Trophoblast cell (in vitro differentiated cells and primary cell): ENCODE data around the gene PPFIBP2.

ENCODE experiments used
- DNase-seq, 2 donors: peaks; one replicate each; pipeline ENCODE4 v3.0.0-alpha.2; 2016
- H2AFZ ChIP-seq: 2 replicates; pipeline ENCODE4 v1.6.1; 2013; ENCODE audit warnings: low read length, moderate library complexity, mild to moderate bottlenecking; ENCODE audit not compliant: insufficient read depth, poor library complexity
- H2AK5ac ChIP-seq: 2 replicates; pipeline ENCODE4 v1.6.1; 2013; ENCODE audit warnings: mild to moderate bottlenecking, low read length
- H2BK120ac ChIP-seq: 2 replicates; pipeline ENCODE4 v1.6.1; 2013; ENCODE audit warnings: low read length, mild to moderate bottlenecking, moderate library complexity; ENCODE audit not compliant: insufficient read depth, poor library complexity
- H2BK12ac ChIP-seq: 2 replicates; pipeline ENCODE4 v1.6.1; 2013; ENCODE audit warnings: mild to moderate bottlenecking, low read length, moderate library complexity
- H2BK5ac ChIP-seq: 2 replicates; pipeline ENCODE4 v1.6.1; 2013; ENCODE audit warnings: low read length, low read depth, moderate library complexity, mild to moderate bottlenecking; ENCODE audit not compliant: poor library complexity
- H3K14ac ChIP-seq: 2 replicates; pipeline ENCODE4 v1.6.1; 2013; ENCODE audit warnings: mild to moderate bottlenecking, low read length
- H3K18ac ChIP-seq: 2 replicates; pipeline ENCODE4 v1.6.1; 2013; ENCODE audit warnings: mild to moderate bottlenecking, low read length
- H3K23ac ChIP-seq: 2 replicates; pipeline ENCODE4 v1.6.1; 2013; ENCODE audit warnings: low read length
- H3K27ac ChIP-seq: 2 replicates; pipeline ENCODE4 v1.5.1; 2013; ENCODE audit warnings: low read depth, mild to moderate bottlenecking, inconsistent platforms, low read length, moderate library complexity
- H3K27me3 ChIP-seq: 2 replicates; pipeline ENCODE4 v1.6.1; 2013; ENCODE audit warnings: inconsistent platforms, mild to moderate bottlenecking, low read length, moderate library complexity; ENCODE audit not compliant: insufficient read depth
- H3K36me3 ChIP-seq, 2 experiments: 1 replicate in 1 of 2; 2 replicates in 1 of 2; pipeline ENCODE4 v1.6.1; 2013; ENCODE audit warnings: low read length in 2 of 2, mild to moderate bottlenecking in 2 of 2, moderate library complexity in 1 of 2; ENCODE audit not compliant: insufficient read depth in 2 of 2, control insufficient read depth in 1 of 2
- H3K4ac ChIP-seq: 2 replicates; pipeline ENCODE4 v1.6.1; 2013; ENCODE audit warnings: low read depth, mild to moderate bottlenecking, low read length, moderate library complexity
- H3K4me1 ChIP-seq, 2 experiments: 1 replicate in 1 of 2; 2 replicates in 1 of 2; pipeline ENCODE4 v1.6.1; 2013; ENCODE audit warnings: low read length in 2 of 2, mild to moderate bottlenecking in 2 of 2, moderate library complexity in 1 of 2; ENCODE audit not compliant: insufficient read depth in 2 of 2, control insufficient read depth in 1 of 2
- H3K4me2 ChIP-seq: 2 replicates; pipeline ENCODE4 v1.6.1; 2013; ENCODE audit warnings: inconsistent platforms, mild to moderate bottlenecking, low read length, moderate library complexity
- H3K4me3 ChIP-seq: 2 replicates; pipeline ENCODE4 v1.5.1; 2013; ENCODE audit warnings: mild to moderate bottlenecking, low read depth, low read length, inconsistent platforms
- H3K79me1 ChIP-seq: one replicate; pipeline ENCODE4 v1.6.1; 2013; ENCODE audit warnings: low read length
- H3K79me2 ChIP-seq: 2 replicates; pipeline ENCODE4 v1.6.1; 2013; ENCODE audit warnings: low read length, mild to moderate bottlenecking; ENCODE audit not compliant: control insufficient read depth, insufficient read depth, poor library complexity
- H3K9ac ChIP-seq: 2 replicates; pipeline ENCODE4 v1.6.1; 2013; ENCODE audit warnings: mild to moderate bottlenecking, low read length
- H3K9me3 ChIP-seq: 2 replicates; pipeline ENCODE4 v1.6.1; 2013; ENCODE audit warnings: low read depth, mild to moderate bottlenecking, control low read depth, inconsistent platforms, low read length; ENCODE audit not compliant: insufficient read depth
- H4K12ac ChIP-seq: 2 replicates; pipeline ENCODE4 v1.6.1; 2013; ENCODE audit warnings: low read depth, mild to moderate bottlenecking, low read length, moderate library complexity
- H4K8ac ChIP-seq: 2 replicates; pipeline ENCODE4 v1.6.1; 2013; ENCODE audit warnings: low read depth, mild to moderate bottlenecking, low read length, moderate library complexity
- H4K91ac ChIP-seq: one replicate; pipeline ENCODE4 v1.6.1; 2013; ENCODE audit warnings: low read depth, mild to moderate bottlenecking, low read length, moderate library complexity
- WGBS: extraction: QIAGEN DNeasy Blood & Tissue Kit; methylation state at CpG from one replicate; pipeline ENCODE4 v1.1.7; 2013; ENCODE audit warnings: missing lambda C conversion rate; ENCODE audit not compliant: insufficient read length, insufficient coverage; ENCODE audit errors: extremely low coverage; 5-methylcytosine and 5-hydroxymethylcytosine counted together

PPFIBP2 gene

GRCh38 chr11:7673724-7674434 lies 160.1 kb downstream of the PPFIBP2 start:
- Histone ChIP-seq H3K4me3 (peak overlapping the region; percentile 72), H2AFZ (peak overlapping the region; percentile 86), H3K9me3 (no peaks in the 10 kb centered on the region), H3K9ac (peak overlapping the region; percentile 60), H3K18ac (peak overlapping the region; percentile 86), H3K79me1 (peaks cover 10% of the 10 kb centered on the region), H3K4me2 (peak overlapping the region; percentile 88), H3K23ac (no peak overlapping the region), H3K79me2 (peaks cover 7% of the 10 kb centered on the region), H2BK12ac (no peak overlapping the region), H2BK120ac (peak overlapping the region; percentile 86), H3K4me1 (peaks cover 19 to 37% of the 10 kb centered on the region in 2 experiments), H3K27me3 (no peaks in the 10 kb centered on the region), H2AK5ac (no peak overlapping the region), H2BK5ac (peak overlapping the region; percentile 77), H3K14ac (peak overlapping the region; percentile 93), H3K4ac (peak overlapping the region; percentile 61), H3K27ac (peak overlapping the region; percentile 58), H4K8ac (peak overlapping the region; percentile 90), H4K12ac (peak overlapping the region; percentile 78), H3K36me3 (peaks cover 0 to 6% of the 10 kb centered on the region in 2 experiments), H4K91ac (peak overlapping the region; percentile 63)
- DNase-seq, result peak; percentile 52 to 76
- no CpG with 5 or more reads among the region's 72 CpGs for WGBS

GRCh38 chr11:7675631-7676030 lies 161.8 kb downstream of the PPFIBP2 start:
- H4K8ac ChIP-seq, result no peak overlapping the region
- H2BK12ac ChIP-seq, result no peak overlapping the region
- H3K23ac ChIP-seq, result no peak overlapping the region
- H3K79me2 ChIP-seq, result peaks cover 7% of the 10 kb centered on the region
- no peak overlapping the region for H2AFZ ChIP-seq
- no peak overlapping the region for H3K4ac ChIP-seq
- H2AK5ac ChIP-seq, result no peak overlapping the region
- H3K4me2 ChIP-seq, result no peak overlapping the region
- no peaks in the 10 kb centered on the region for H3K27me3 ChIP-seq
- no peak overlapping the region for H4K91ac ChIP-seq
- no peak overlapping the region for H2BK120ac ChIP-seq
- H3K27ac ChIP-seq, result no peak overlapping the region
- WGBS, result no CpG with 5 or more reads among the region's 3 CpGs
- no peak overlapping the region for H3K4me3 ChIP-seq
- H3K36me3 ChIP-seq, result no peaks in the 10 kb centered on the region
- H3K18ac ChIP-seq, result no peak overlapping the region
- H3K79me1 ChIP-seq, result peaks cover 10% of the 10 kb centered on the region
- H2BK5ac ChIP-seq, result no peak overlapping the region
- H3K14ac ChIP-seq, result no peak overlapping the region
- H3K9me3 ChIP-seq, result no peaks in the 10 kb centered on the region
- no peak overlapping the region for H3K9ac ChIP-seq
- H4K12ac ChIP-seq, result no peak overlapping the region
- DNase-seq, result peak in 1 of 2 donors; percentile 67
- peaks cover 19 to 28% of the 10 kb centered on the region in 2 experiments for H3K4me1 ChIP-seq

GRCh38 chr11:7677071-7677470 lies 163.3 kb downstream of the PPFIBP2 start:
- Histone ChIP-seq H3K79me2 (peaks cover 7% of the 10 kb centered on the region), H3K4me2 (no peak overlapping the region), H4K8ac (no peak overlapping the region), H3K4me1 (peaks cover 11 to 15% of the 10 kb centered on the region in 2 experiments), H3K9me3 (no peaks in the 10 kb centered on the region), H3K79me1 (peaks cover 10% of the 10 kb centered on the region), H3K27ac (no peak overlapping the region), H4K12ac (no peak overlapping the region), H3K4ac (no peak overlapping the region), H4K91ac (no peak overlapping the region), H3K18ac (no peak overlapping the region), H3K36me3 (no peaks in the 10 kb centered on the region), H2BK5ac (no peak overlapping the region), H2AK5ac (no peak overlapping the region), H3K27me3 (no peaks in the 10 kb centered on the region), H3K14ac (no peak overlapping the region), H3K4me3 (no peak overlapping the region), H2BK120ac (no peak overlapping the region), H2AFZ (no peak overlapping the region), H2BK12ac (no peak overlapping the region), H3K23ac (no peak overlapping the region), H3K9ac (no peak overlapping the region)
- no CpG with 5 or more reads among the region's 5 CpGs for WGBS
- DNase-seq, result peak; percentile 72 to 80

GRCh38 chr11:7677796-7678201 lies 164.0 kb downstream of the PPFIBP2 start:
- Histone ChIP-seq H3K4me2 (no peak overlapping the region), H3K36me3 (no peaks in the 10 kb centered on the region), H2AFZ (no peak overlapping the region), H2AK5ac (no peak overlapping the region), H3K79me1 (peaks cover 10% of the 10 kb centered on the region), H2BK5ac (no peak overlapping the region), H2BK120ac (no peak overlapping the region), H3K4me3 (no peak overlapping the region), H3K18ac (no peak overlapping the region), H3K23ac (no peak overlapping the region), H3K27ac (no peak overlapping the region), H2BK12ac (no peak overlapping the region), H3K4ac (no peak overlapping the region), H4K91ac (no peak overlapping the region), H3K27me3 (no peaks in the 10 kb centered on the region), H3K9ac (no peak overlapping the region), H3K9me3 (no peaks in the 10 kb centered on the region), H4K12ac (no peak overlapping the region), H3K79me2 (peaks cover 7% of the 10 kb centered on the region), H3K14ac (no peak overlapping the region), H3K4me1 (peaks cover 4 to 8% of the 10 kb centered on the region in 2 experiments), H4K8ac (no peak overlapping the region)
- no CpG with 5 or more reads among the region's 4 CpGs for WGBS
- no peak for DNase-seq
